ENCODE data around the gene JUN.
"Not testable (repeated sequence)": the region's sequence is repeated elsewhere in the genome, so short reads cannot be mapped to it uniquely, and the experiment has no call there.

The JUN gene

DNA sequence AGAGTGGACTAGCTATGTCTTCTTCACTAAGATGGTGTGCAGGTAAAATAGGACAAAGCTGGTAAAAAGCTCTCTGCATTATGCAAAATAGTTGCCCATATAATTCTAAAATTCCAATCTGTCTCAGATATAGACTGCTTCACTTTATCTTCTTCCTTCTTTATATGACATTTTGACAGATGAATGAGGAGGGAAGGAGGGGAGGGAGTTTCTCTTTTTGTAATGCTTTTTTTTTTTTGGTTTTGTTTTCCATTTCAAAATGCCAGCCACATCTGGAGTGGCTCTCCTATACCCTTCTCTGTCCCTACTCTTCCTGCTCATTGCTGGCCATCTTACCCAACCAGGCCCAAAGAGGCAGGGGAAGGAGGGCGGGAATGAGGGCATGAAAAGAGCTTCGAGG lies 24.2 kb upstream of the JUN start:
- no peak for DNase-seq (ENCODE audit: low read depth)

DNA sequence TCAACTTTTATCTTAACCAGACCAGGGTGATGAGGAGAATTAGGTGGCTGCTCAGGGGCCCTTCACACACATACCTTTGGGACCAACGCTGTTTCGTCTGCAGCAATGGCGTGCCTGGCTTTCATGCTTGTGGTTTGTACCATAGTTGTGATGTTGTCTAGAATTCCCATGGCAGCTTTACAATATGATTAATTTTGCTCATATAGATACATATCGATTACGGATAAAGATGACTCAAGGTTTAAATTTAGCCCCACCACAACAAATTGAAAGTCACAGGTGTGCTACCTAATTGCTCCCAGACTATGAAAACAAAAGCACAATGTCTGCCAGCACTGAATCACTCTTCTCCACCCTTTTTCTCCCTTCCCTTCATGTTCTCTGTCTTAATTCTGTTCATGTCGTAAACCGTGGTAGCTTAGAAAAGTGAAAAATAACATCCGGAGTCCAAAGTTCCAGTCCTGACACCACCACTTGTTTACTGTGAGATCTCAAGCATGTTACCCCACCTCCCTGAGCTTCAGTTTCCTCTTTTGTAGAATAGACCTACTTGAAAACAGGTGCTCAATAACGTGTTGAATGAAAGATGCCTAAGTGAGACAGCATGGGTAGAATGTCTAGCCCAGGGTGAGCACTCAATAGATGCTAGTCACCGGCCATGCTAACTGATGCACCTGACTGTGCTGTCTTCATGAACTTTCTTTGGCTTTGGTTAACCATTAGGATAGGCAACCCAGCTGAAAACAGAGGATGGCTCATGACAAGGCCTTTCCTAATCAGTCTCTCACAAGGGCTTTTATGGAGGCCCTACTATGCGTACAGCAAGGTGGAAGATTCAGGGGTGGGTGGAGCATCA lies 22.1 kb upstream of the JUN start:
- no peak for DNase-seq (ENCODE audit: low read depth)

DNA sequence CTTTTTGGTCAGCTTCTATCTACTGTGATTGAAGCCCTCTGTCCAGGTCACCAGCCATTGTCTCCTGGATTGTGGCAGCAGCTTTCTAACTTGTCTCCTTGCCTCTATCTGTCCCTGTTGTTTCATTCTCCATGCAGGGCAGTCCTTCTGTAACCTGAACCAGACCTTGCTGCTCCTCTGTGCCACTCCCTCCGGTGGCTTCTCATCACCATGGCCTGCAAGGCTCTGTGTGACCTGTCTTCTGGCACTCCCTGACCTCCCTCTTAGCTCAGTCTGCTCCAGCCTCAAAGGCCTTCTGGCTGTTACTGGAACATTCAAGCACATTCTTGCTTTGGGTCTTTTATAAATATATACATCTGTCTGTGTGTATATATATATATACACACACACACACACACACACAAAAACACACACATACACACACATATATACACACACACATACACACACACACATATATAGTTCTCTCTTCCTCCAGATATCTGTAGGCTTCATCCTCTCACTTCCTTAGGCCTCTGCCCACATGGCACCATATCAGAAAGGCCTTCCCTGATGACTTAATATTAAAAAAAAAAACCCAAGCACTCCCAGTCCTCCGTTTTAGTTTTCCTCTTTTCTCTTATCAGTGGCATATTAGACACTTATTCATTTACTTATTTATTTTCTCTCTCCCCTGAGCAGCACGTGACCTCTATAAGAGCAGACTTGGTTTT lies 21.2 kb upstream of the JUN start:
- no peak for DNase-seq (ENCODE audit: low read depth)

DNA sequence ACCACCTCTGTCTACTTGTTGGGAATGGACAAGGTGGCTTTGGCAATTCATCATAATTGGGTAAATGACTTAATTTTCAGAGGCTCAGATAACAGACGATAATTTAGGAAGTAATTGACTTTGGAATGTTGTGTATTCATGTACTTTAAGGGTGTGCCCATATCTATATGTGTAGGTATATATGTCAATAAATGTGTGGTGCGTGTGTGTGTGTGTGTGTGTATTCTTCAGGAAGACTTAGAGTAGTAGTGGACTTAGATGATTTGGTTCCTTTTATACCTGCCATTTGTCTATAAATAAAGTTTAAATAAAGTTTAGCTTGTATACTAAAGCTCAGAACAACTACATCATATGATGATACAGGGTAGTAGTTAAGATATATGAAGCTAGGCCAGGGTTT lies 20.0 kb upstream of the JUN start:
- no peak for DNase-seq (ENCODE audit: low read depth)

DNA sequence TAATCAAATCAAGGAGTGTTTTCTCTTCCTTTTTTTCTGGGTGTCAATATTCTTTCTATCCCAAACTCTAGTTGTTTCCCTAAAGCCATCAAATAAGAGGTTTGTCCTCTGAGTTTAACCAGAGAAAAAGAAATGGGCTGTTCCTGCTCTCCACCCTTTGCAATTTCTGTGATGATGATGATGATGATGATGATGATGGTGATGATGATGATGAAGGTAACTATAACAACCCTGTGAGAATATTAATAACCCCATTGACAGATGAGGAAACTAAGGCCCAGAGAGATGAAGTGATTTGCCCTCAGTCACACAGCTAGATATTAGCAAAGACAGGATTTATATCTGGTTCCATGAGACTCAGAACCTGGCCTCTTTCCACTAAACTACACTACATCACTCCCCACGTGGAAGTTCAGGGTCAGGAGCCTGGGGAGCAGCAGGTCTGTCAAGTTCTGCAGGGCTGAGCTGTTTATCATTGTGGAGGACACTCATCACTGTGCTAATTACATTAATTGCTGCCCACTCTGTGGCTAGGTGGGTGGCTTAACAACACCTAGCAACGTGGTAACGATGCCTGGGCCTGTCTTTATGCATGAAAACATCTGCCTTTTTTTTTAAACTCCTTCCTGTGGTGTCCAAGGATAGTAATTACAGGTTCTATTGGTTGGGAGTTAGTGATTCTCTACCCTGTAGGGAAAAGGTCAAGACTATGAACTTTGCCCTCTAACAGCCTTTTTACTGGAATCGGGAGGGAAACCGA lies 19.0 kb upstream of the JUN start:
- DNase-seq (ENCODE audit: low read depth): no peak

DNA sequence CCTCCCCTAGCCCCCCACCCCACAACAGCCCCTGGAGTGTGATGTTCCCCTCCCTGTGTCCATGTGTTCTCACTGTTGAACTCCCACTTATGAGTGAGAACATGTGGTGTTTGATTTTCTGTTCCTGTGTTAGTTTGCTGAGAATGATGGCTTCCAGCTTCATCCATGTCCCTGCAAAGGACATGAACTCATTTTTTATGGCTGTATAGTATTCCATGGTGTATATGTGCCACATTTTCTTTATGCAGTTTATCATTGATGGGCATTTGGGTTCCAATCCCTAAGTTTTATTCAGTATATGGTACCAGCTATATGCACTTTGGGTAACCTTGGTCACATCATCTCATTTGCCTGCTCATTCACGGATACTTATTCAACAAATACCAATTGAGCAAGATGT lies 17.4 kb upstream of the JUN start:
- DNase-seq (ENCODE audit: low read depth): not testable (repeated sequence)

DNA sequence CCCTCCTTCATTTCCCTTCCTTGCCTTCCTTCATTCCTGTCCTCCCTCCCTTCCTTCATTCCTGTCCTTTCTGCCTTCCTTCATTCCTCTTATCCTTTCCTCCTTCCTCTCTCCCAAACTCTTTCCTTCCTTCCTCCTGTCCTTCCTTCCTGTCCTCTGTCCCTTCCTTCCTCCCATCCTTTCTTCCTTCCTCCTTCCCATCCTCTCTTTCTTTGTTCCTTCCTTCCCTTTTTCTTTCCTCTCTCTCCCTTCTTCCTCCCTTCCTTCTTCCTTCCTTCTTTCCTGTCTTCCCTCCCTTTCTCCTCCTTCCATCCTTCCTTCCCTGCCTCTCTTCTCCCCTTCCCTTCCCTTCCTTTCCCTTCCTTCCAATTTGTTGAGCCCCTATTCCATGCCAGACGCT lies 15.8 kb upstream of the JUN start:
- no peak for DNase-seq (ENCODE audit: low read depth)

DNA sequence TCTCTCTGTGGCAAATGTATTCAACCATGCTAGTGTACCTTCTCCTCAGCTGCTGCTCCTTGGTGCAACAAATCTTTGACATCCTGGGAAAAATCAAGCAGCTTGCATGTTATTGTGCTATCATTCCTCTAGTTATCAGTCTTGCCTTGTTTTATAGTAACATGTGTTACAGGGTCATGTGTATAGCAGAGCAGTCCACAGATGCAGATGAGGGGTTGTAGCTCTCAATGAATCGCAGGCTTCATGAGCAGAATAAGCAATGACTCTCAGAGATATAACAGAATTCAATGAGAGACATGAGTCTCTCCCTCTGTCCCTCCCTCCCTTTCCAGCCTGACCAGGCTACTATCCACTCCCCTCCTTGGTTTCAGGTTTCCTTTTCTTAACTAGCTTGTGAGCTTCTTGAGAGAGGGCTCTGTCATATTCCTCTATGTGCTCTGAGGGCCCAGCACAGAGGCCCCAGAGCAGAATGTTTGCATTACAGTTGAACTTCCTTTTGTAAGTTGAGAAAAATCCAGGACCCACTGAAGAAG lies 15.1 kb upstream of the JUN start:
- DNase-seq (ENCODE audit: low read depth): no peak

DNA sequence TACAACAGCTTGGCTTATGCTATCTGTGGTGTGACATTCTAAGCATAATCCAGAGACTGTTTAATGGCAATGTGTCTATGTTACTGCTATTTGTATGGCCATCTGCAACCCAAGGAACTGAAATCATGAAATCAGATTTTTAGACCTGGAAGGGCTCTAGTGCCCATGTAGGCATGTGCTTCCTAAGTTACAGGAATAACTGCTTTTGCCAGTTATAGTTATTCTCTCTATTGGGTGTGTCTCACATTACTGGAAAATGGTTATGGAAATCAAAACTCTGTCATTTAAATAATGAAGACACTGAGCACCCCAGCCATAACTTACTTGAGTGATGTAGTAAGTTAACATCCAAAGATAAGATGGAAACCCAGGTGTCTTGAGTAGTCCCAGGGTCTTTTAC lies 12.6 kb upstream of the JUN start:
- DNase-seq (ENCODE audit: low read depth): no peak

DNA sequence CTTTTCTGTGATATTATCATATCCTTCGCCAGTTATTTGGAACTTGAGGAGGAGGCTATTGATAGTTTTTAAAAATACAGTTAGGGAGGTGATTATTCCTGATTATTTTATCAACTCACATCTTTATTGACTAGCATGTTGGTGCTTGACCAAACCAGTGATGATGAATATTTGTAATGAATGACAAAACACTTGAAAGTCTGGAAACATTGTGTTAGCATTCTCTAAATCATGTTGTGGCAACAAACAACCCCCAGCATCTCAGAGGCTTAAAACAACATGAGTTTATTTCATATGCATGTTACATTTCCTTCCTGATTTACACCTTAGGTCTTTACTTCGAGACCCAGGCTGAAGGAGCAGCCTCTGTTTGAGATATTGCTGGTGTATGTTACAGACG lies 10.7 kb upstream of the JUN start:
- no peak for DNase-seq (ENCODE audit: low read depth)

DNA sequence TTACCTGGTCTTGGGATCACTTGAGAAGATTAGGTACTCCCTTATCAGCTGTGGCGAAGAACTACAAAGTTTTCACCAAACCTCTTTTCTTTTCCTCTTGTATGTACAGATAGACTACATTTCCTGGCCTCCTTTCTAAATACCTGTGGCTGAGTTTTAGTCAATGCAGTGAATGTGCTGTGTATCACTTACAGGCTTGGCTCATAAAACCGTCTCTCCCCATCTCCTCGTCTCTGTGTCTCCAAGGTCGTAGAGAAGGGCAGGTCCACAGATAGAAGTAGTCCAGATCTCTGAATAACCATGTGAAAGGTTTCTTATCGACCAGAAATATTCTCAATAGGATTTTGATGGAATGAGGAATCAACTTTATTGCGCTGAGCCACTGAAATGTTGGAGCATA lies 9.0 kb upstream of the JUN start:
- no peak for DNase-seq (ENCODE audit: low read depth)

DNA sequence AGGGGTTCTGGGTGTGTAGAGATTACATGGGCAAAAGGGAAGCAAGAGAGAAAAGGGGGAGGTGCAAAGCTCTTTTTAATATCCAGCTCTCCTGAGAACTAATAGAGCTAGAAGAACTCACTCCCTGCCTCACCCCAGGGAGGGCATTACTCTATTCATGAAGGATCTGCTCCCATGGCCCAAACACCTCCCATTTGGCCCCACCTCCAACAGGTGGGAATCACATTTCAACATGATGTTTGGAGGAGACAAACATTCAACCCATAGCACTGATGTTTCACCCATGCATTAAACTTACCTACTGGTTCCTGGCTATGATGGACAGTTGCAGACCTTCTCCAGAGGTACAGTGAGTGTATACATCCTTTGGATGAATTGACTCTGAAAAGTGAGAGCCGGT lies 7.3 kb upstream of the JUN start:
- DNase-seq (ENCODE audit: low read depth): no peak

DNA sequence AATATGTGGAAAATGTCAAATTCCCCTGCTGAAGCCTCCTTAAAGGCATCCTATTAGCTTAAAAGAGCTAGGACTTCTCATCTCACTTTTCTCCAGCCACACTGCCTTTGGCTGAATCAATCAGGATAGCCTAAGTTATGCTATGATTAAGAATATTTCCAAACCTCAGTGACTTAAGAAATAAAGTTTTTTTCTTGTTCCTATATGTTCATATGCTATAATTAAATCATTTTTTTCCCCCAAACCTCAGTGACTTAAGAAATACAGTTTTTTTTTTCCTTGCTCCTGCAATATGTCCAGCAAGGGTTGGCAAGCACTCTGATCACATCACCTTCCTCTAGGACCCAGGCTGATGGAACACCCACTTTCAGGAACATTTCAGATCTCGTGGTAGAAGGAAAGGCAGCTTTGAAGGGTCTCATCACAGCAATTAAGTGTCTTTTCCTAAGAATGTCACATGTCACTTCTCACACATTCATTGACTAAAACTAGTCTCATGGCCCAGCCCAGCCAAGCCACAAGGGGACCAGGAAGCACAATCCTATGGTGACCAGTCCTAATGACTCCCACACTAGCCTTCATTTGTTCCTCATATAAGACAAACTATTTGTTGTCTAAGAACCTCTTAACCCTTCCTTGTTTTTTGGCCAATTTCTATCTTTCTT lies 6.3 kb upstream of the JUN start:
- DNase-seq (ENCODE audit: low read depth): no peak

DNA sequence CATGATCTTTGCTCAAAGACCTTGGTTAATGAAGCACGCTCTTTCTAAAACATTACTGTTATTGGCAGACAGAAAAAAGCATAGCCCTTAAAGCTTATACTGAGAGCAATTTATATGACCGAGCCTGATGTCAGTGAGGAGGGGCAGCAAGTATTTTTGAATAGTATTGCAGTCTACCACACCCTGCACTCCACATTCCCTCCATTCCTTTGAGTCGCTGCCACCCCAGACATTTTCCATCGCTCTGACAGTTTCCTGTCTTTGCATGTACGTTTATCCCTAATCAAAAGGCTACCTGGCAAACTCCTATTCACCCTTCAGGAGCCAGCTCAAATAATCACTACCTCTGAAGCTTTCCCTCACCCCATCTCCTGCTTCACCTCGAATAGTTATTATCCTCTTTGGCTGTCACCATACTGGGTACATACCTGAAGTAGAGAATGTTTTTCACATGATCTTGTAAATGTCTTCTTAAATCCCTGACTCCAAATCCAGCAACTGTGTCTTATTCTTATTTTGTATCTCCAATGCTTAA lies 5.5 kb upstream of the JUN start:
- DNase-seq (ENCODE audit: low read depth): no peak

DNA sequence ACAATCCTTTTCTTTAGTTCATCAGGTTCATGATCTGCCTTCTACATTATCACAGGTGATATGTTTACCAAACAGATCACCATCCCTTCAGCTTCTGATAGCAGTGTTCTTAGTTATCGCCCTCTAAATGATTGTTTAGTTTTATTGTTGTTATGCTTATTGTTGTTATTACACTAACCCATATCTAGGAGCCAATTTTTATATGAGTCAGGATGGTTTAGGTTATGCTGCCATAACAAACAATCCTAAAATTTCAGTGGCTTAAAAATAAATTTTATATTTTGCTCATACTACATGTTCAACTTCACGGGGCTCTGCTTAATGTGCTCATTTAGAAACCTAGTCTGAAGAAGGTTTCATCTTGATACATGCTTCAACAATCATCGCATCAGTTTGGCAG lies 4.4 kb upstream of the JUN start:
- no peak for DNase-seq (ENCODE audit: low read depth)

DNA sequence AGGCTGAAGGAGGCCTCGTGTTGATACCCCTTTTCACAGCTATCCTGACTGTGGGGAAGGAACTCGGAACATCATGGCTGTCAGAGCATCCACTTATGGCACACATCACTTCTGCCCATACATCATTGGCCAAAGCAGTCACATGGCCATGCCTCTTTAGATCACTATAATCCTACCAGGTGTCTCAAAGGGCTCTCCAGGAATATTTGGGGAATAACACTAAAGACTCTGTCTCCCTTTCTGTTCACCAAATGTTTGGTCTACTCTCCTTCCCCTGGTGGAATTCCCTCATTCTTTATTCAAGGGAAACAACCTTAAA lies 3.0 kb upstream of the JUN start:
- no peak for DNase-seq (ENCODE audit: low read depth)

DNA sequence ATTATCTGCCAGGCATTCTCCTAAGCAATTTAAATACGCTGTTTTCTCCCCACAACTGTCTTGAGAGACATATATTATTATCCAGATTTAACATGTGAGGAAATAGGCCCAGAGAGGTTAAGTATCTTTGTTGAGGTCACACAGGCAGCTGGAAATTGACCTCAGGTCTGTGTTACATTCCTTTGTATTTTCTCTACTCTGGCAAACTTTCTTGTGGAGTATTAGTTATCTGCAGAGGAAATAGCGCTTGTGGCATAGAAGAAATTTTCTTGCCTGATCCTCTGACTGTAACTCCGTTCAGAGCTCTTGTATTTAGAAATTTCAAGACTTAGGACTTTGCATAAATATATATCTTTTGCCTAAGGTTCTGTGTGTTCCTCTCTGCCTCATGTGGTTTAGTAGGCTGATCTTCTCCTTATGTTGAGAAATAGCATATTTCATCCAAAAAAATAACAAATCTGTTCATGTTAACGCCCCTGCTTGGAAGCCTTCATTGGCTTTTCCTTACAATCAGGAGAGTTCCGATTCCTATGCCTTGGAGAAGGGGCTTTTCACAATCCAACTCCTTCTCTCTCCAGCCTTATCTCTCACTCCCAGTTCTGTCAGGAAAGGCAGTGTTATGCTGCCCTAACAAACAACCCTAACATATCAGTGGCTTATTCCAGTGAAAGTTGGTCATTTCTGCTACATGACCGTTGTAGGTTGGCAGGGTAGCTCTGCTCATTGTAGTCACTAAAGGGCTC lies 2.5 kb upstream of the JUN start:
- no peak for DNase-seq (ENCODE audit: low read depth)

DNA sequence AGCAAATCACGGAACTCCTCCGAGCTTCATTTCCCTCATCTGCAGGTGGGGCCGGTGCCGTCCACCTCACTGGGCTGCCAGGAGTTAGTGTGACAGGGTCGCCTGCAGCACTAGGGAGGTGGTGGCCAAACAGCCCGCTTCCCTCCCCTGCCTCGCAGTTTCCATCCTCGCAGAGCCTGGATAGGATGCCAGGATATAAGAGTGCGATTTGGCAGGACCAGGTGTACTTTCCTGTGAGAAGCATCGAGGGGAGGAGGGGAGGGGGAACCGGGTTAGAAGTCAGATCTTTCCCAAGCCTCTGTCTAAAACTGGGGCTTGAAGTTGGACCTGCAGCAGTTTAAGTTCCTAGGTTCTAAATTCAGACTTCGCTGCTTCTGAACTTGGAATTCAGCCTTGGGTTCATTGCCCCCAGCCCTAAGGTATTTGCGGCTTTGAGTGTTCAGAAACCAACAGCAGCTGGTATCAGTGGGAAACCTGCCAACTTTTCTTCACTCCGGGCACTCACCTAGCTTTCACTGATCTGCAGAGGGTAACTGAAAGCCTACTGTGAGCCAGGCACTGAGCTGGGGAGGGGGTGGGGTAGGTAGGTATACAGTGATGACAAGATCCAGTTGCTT lies 1.7 kb upstream of the JUN start:
- no peak for DNase-seq (ENCODE audit: low read depth)

DNA sequence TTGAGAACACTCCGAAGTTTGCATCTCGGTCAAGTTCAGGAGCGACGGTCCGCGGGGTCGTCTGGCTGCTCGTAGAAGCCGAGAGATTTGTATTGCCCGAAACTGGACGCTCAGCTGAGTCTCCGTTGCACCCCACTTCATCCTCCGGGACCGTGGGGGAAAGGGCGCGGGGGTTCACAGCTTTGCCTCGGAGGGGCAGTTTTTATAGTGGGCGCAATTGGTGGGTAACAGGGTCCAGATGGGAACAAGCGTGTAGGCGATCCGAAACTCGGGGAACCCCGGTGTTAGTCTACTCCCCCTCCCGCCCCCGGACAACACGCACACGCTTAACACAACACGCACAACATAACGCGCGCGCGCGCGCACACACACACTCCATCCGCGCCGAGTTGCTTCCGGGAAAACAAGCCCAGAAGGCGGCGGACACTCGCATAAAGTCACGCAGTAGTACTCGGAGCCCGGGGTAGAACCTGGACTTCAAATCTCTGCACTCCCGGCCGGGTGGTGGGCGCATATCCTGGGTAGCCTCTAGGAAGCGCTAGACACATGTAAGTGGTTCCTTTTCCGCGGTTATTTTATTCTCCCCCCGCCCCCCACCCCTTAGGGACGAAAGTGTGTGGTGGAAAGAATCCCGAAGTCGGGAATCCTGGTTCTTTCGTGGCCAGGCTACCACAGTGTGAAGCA lies 1.1 kb upstream of the JUN start:
- peak; percentile 90 for DNase-seq (ENCODE audit: low read depth)

All from GM04504 (cell line).